CD4-positive, alpha-beta T cell (primary cell): Measurements from ENCODE around the gene PTPRM. TPM values are rescaled to one million over a fixed set of nuclear protein-coding genes. Genes with fewer than 3 reads are reported as not detected.

Source experiments
- ATAC-seq: fragments of 200-7000 bp; cut with Tn5 transposase; one replicate; pipeline ENCODE4 v1.10.0; 2022; ENCODE audit warnings: mild to moderate bottlenecking; ENCODE audit not compliant: poor library complexity
- CTCF ChIA-PET: fragments of 350-600 bp; sonication (Branson Sonifier 250); formaldehyde crosslinking; loops from one replicate; lab custom pipeline; 2021; ENCODE audit warnings: antibody characterized with exemption, inconsistent platforms; lab: Charles Lee
- POLR2A ChIA-PET: fragments of 350-600 bp; sonication (Branson Sonifier 250); formaldehyde crosslinking; loops from one replicate; lab custom pipeline; 2021; ENCODE audit warnings: antibody characterized with exemption, inconsistent platforms; lab: Charles Lee
- DNase-seq, 14 experiments: peaks; one replicate each; pipeline ENCODE4 v3.0.0-alpha.2; 2013 to 2020; ENCODE audit warnings: mixed read lengths in 2 of 14
- H3K27ac ChIP-seq, 2 donors: one replicate each; pipeline versions ENCODE4 v1.5.1 to v1.7.0; 2013; ENCODE audit warnings: low read length in 2 of 2, low read depth in 1 of 2, mild to moderate bottlenecking in 1 of 2
- H3K27me3 ChIP-seq, 2 experiments: 1 replicate in 1 of 2; 2 replicates in 1 of 2; pipeline versions ENCODE4 v1.6.1 to v1.7.0; 2013; ENCODE audit warnings: low read length in 2 of 2, control low read depth in 1 of 2, mild to moderate bottlenecking in 1 of 2, moderate library complexity in 1 of 2; ENCODE audit not compliant: insufficient read depth in 2 of 2, control insufficient read depth in 1 of 2
- H3K36me3 ChIP-seq: one replicate; pipeline ENCODE4 v1.6.1; 2013; ENCODE audit warnings: low read length, control low read depth; ENCODE audit not compliant: insufficient read depth
- H3K4me1 ChIP-seq: one replicate; pipeline ENCODE4 v1.6.1; 2013; ENCODE audit warnings: low read length, control low read depth; ENCODE audit not compliant: insufficient read depth
- H3K4me3 ChIP-seq: one replicate; pipeline ENCODE4 v1.5.1; 2013; ENCODE audit warnings: mild to moderate bottlenecking, low read length, moderate library complexity
- H3K9me3 ChIP-seq, 2 experiments: 1 replicate in 1 of 2; 2 replicates in 1 of 2; pipeline versions ENCODE4 v1.6.1 to v1.7.0; 2013; ENCODE audit warnings: low read length in 2 of 2, mild to moderate bottlenecking in 2 of 2, control low read depth in 1 of 2, moderate library complexity in 1 of 2; ENCODE audit not compliant: control insufficient read depth in 1 of 2, insufficient read depth in 1 of 2
- H3K27ac Mint-ChIP-seq: one replicate; pipeline ENCODE4 v1.8.0; 2020; ENCODE audit warnings: mixed read lengths
- H3K27me3 Mint-ChIP-seq: one replicate; pipeline ENCODE4 v1.8.0; 2021; ENCODE audit warnings: mixed read lengths
- H3K36me3 Mint-ChIP-seq: one replicate; pipeline ENCODE4 v1.8.0; 2021; ENCODE audit warnings: low read depth, mixed read lengths
- H3K4me1 Mint-ChIP-seq: one replicate; pipeline ENCODE4 v1.8.0; 2021; ENCODE audit warnings: low read depth, mixed read lengths
- H3K4me3 Mint-ChIP-seq: one replicate; pipeline ENCODE4 v1.8.0; 2020; ENCODE audit warnings: mild to moderate bottlenecking, mixed read lengths
- H3K9me3 Mint-ChIP-seq: one replicate; pipeline ENCODE4 v1.8.0; 2020; ENCODE audit warnings: mixed read lengths
- CTCF ChIP-seq: fragments of 200-600 bp; IDR thresholded peaks from one replicate; pipeline ENCODE4 v1.8.0; 2022; ENCODE audit warnings: antibody characterized with exemption, mild to moderate bottlenecking
- intact Hi-C, 2 experiments: fragments of 100-400 bp; cut with DNase I in 1 of 2; cut with micrococcal nuclease in 1 of 2; formaldehyde crosslinking; loops; one replicate each; pipeline versions ENCODE4 v1.15.1 to v1.9.0; 2023 to 2025; cut with DNase I, micrococcal nuclease
- total RNA-seq, 174 experiments: library from RNA in 2 of 174; stranded (reverse) in 2 of 174; gene quantifications; one replicate each; pipeline ENCODE4 v1.2.3 and lab custom pipeline; 2021 to 2026

Gene PTPRM
- total RNA-seq, 2 experiments from 2014 or later, result 21.7 to 21.9 TPM

GRCh38 chr18:7558769-7559168 lies 8.3 kb upstream of the PTPRM start:
- DNase-seq, result no peak
- CTCF ChIA-PET, result interaction anchor here (0.6 kb wide), 1 partner anchor 1470 kb away, joined by 3 read pairs; no protein-coding TSS in a partner anchor
- H3K27ac Mint-ChIP-seq, result no peak overlapping the region
- no peaks in the 10 kb centered on the region for H3K9me3 Mint-ChIP-seq
- H3K4me1 Mint-ChIP-seq, result no peaks in the 10 kb centered on the region
- Histone ChIP-seq H3K27ac (no peak overlapping the region), H3K4me1 (no peaks in the 10 kb centered on the region), H3K27me3 (peaks cover 3 to 5% of the 10 kb centered on the region in 2 experiments), H3K4me3 (no peak overlapping the region), H3K36me3 (no peaks in the 10 kb centered on the region), H3K9me3 (no peaks in the 10 kb centered on the region)
- no peaks in the 10 kb centered on the region for H3K36me3 Mint-ChIP-seq
- POLR2A ChIA-PET, result no interaction called here
- intact Hi-C loops, result no loop called here
- no peak for TF ChIP-seq CTCF
- no peak for ATAC-seq
- no peak overlapping the region for H3K4me3 Mint-ChIP-seq
- peaks cover 22% of the 10 kb centered on the region for H3K27me3 Mint-ChIP-seq

GRCh38 chr18:7559709-7560319 lies 7.3 kb upstream of the PTPRM start:
- CTCF ChIA-PET, result no interaction called here
- no peaks in the 10 kb centered on the region for H3K36me3 Mint-ChIP-seq
- intact Hi-C loops, result no loop called here
- no peaks in the 10 kb centered on the region for H3K9me3 ChIP-seq
- peaks cover 32% of the 10 kb centered on the region for H3K27me3 Mint-ChIP-seq
- no peaks in the 10 kb centered on the region for H3K4me1 ChIP-seq
- H3K27ac Mint-ChIP-seq, result no peak overlapping the region
- DNase-seq (no peak), ATAC-seq (no peak)
- H3K27me3 ChIP-seq, result peaks cover 8 to 9% of the 10 kb centered on the region in 2 experiments
- POLR2A ChIA-PET, result no interaction called here
- H3K9me3 Mint-ChIP-seq, result no peaks in the 10 kb centered on the region
- no peak overlapping the region for H3K4me3 Mint-ChIP-seq
- no peaks in the 10 kb centered on the region for H3K36me3 ChIP-seq
- H3K27ac ChIP-seq, result no peak overlapping the region
- no peaks in the 10 kb centered on the region for H3K4me1 Mint-ChIP-seq
- TF ChIP-seq CTCF, result no peak
- H3K4me3 ChIP-seq, result no peak overlapping the region

- ChIA-PET POLR2A (no interaction called here), CTCF (no interaction called here)
- DNase-seq (no peak), ATAC-seq (no peak)
- Histone ChIP-seq H3K4me3 (no peak overlapping the region), H3K36me3 (no peaks in the 10 kb centered on the region), H3K4me1 (no peaks in the 10 kb centered on the region), H3K27ac (no peak overlapping the region), H3K27me3 (peaks cover 12 to 17% of the 10 kb centered on the region in 2 experiments), H3K9me3 (no peaks in the 10 kb centered on the region)
- H3K9me3 Mint-ChIP-seq, result no peaks in the 10 kb centered on the region
- peaks cover 5% of the 10 kb centered on the region for H3K4me1 Mint-ChIP-seq
- no peak overlapping the region for H3K4me3 Mint-ChIP-seq
- no peaks in the 10 kb centered on the region for H3K36me3 Mint-ChIP-seq
- no peak for TF ChIP-seq CTCF
- H3K27me3 Mint-ChIP-seq, result peaks cover 50% of the 10 kb centered on the region
- no peak overlapping the region for H3K27ac Mint-ChIP-seq
- intact Hi-C loops, result no loop called here
Measured at GRCh38 chr18:7561909-7562460, 5.1 kb upstream of the PTPRM start.
